Mucosa of descending colon (tissue), 3 donors: ENCODE results near the gene TLK1. TPM values are rescaled to one million over a fixed set of nuclear protein-coding genes. Genes with fewer than 3 reads are reported as not detected.

Experiments used
- ATAC-seq: fragments of 200-7000 bp; cut with Tn5 transposase; one replicate; pipeline ENCODE4 v1.9.1; 2020; ENCODE audit warnings: mild to moderate bottlenecking, moderate library complexity
- DNase-seq, 3 donors: peaks; one replicate each; pipeline ENCODE4 v3.0.0-alpha.2; 2020
- H3K36me3 ChIP-seq: fragments of 200-600 bp; one replicate; pipeline ENCODE4 v1.8.0; 2021; ENCODE audit warnings: low read depth, mild to moderate bottlenecking
- H3K4me1 ChIP-seq: fragments of 200-600 bp; one replicate; pipeline ENCODE4 v1.8.0; 2021; ENCODE audit warnings: low read depth, mild to moderate bottlenecking
- H3K4me3 ChIP-seq: fragments of 200-600 bp; one replicate; pipeline ENCODE4 v1.8.0; 2021; ENCODE audit warnings: mild to moderate bottlenecking
- H3K9me3 ChIP-seq: fragments of 200-600 bp; one replicate; pipeline ENCODE4 v1.8.0; 2021; ENCODE audit warnings: mild to moderate bottlenecking
- CTCF ChIP-seq: fragments of 200-600 bp; IDR thresholded peaks from one replicate; pipeline ENCODE4 v1.8.0; 2022; ENCODE audit warnings: antibody characterized with exemption, mild to moderate bottlenecking
- intact Hi-C, 2 donors: fragments of 100-400 bp; cut with DNase I in 1 of 2; cut with micrococcal nuclease in 1 of 2; formaldehyde crosslinking; loops; one replicate each; pipeline versions ENCODE4 v1.11.0 to v1.11.1; 2022; cut with DNase I, micrococcal nuclease
- total RNA-seq, 3 donors: library from RNA; stranded (reverse); fragmentation: NEBNext Ultra II Directional in 2 of 3; extraction: Animal tissue kit (Norgen Biotek cat#: 25700) in 2 of 3; gene quantifications; one replicate each; pipeline versions ENCODE4 v1.2.1 to v1.2.4, GENCODE V29; 2021 to 2023
- donor health status: DM: no; HTN: no; CAD: no; lungs with moderate emphysema.
- donor health status: DM: no; HTN: no; CAD: no.
- donor health status: DM: no; HTN: yes; CAD: no.

Gene TLK1
- total RNA-seq, 3 donors from 2014 or later = 91.6 to 112 (median 109) TPM

- H3K4me1 ChIP-seq = peaks cover 11% of the 10 kb centered on the region
- ATAC-seq = peak; percentile 8
- H3K4me3 ChIP-seq = no peak overlapping the region
- no peak for TF ChIP-seq CTCF
- DNase-seq = no peak
- intact Hi-C loops = loop anchor here in 1 of 2 donors (10.0 kb wide), 1 partner anchor 442 kb away; no protein-coding TSS in a partner anchor
- H3K36me3 ChIP-seq = no peaks in the 10 kb centered on the region
- H3K9me3 ChIP-seq = no peaks in the 10 kb centered on the region
These were observed 188.1 kb downstream of the TLK1 start for GRCh38 chr2:170972296-170973224.

GRCh38 chr2:170971071-170971470, 189.6 kb downstream of the TLK1 start:
- H3K4me3 ChIP-seq = no peak overlapping the region
- no peaks in the 10 kb centered on the region for H3K9me3 ChIP-seq
- no peak for DNase-seq
- no peak for TF ChIP-seq CTCF
- intact Hi-C loops = loop anchor here in 1 of 2 donors (10.0 kb wide), 1 partner anchor 444 kb away; no protein-coding TSS in a partner anchor
- peaks cover 11% of the 10 kb centered on the region for H3K4me1 ChIP-seq
- H3K36me3 ChIP-seq = peaks cover 7% of the 10 kb centered on the region
- no peak for ATAC-seq

GRCh38 chr2:170969872-170970496, 190.7 kb downstream of the TLK1 start:
- no peak for ATAC-seq
- Histone ChIP-seq H3K4me1 (peaks cover 11% of the 10 kb centered on the region), H3K9me3 (no peaks in the 10 kb centered on the region), H3K4me3 (no peak overlapping the region), H3K36me3 (peaks cover 14% of the 10 kb centered on the region)
- DNase-seq = no peak
- intact Hi-C loops = loop anchor here in 1 of 2 donors (10.0 kb wide), 1 partner anchor 445 kb away; no protein-coding TSS in a partner anchor
- TF ChIP-seq CTCF = no peak

- ATAC-seq (no peak), DNase-seq (no peak)
- peaks cover 17% of the 10 kb centered on the region for H3K36me3 ChIP-seq
- peaks cover 5% of the 10 kb centered on the region for H3K4me1 ChIP-seq
- H3K9me3 ChIP-seq = no peaks in the 10 kb centered on the region
- no peak overlapping the region for H3K4me3 ChIP-seq
- TF ChIP-seq CTCF = no peak
- intact Hi-C loops = no loop called here
These were observed 191.7 kb downstream of the TLK1 start for GRCh38 chr2:170969030-170969429.

- Histone ChIP-seq H3K9me3 (no peaks in the 10 kb centered on the region), H3K36me3 (peaks cover 24% of the 10 kb centered on the region), H3K4me3 (no peak overlapping the region), H3K4me1 (peaks cover 5% of the 10 kb centered on the region)
- TF ChIP-seq CTCF = no peak
- intact Hi-C loops = no loop called here
- no peak for DNase-seq
- no peak for ATAC-seq
These were observed 192.3 kb downstream of the TLK1 start for GRCh38 chr2:170968205-170969003.
